ENCODE data around the gene FOXD2.

- TF ChIP-seq CTCF (IDR thresholded peaks at IDR 0.05) (no peak), EZH2 (IDR thresholded peaks at IDR 0.05; ENCODE audit: borderline replicate concordance, insufficient read depth, low read depth, low read length, poor library complexity, severe bottlenecking) (no peak)
Measured at GRCh38 chr1:47469910-47470309, 32.1 kb downstream of the FOXD2 start.
